Activated T-helper 1 cell treated with Interleukin-2 at 50 U/mL for 16 hours (primary cell): ENCODE results near the gene RNF125.

Experiments used
- DNase-seq: peaks from one replicate; pipeline ENCODE4 v3.0.0-alpha.2; 2020; ENCODE audit warnings: low read depth

Gene RNF125

DNA sequence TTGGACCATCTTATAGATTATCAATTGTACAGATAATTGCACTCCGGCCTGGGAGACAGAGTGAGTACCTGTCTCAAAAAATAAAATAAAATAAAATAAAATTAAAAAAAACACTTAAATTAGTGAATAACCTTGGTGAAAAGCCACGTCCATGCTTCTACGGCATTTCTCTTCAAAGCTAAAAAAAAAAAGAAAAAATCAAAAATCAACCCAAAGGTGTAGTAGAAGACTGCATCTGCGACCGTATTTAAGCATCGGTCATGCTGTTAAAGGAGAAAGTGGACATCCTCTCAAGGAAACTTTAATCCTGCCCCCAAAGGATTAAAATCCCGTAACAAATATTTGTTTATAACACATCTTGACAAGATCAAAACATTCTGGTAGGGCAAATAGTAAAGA lies 72.7 kb downstream of the RNF125 start:
- no peak for DNase-seq

DNA sequence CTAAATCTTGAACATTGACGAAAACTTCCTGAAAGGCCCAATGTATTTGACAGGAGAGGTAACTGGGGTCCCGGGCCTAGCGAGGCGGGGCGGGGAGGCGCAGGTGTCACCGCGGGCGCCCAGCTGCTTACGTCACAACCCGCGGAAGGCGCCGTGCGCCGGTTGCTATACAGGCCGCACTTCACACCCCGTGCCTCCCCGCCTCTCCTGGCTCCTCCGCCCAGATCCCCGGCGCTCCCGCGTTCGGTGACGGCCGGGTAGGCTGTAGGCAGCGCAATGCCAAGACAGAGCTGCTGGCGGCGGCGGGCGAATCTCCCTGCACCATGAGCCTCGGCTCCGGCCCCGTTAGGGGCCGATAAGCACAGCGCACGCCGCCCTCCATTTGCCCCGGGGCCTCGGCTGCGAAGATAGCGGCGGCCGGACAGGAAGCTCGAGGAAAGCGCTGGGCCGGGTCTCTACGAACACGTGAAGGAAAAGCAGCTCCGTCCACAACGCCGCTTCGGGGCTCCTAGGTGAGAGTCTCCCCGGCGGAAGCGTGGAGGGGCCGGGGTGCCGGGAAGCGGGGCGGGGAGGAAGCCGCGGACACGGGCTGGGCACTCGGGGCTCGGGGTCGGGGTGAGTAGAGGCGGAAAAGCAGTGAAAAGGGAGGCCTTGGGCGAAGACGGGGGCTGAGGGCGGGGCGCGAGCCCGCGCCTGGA lies 73.2 kb downstream of the RNF125 start, which contains the start of gene RNF138:
TSS of gene RNF138 (plus strand) at position 151 of the 698 bp plus-strand sequence. CDS start 903 bp downstream, outside the sequence.
- peak; percentile 75 for DNase-seq

DNA sequence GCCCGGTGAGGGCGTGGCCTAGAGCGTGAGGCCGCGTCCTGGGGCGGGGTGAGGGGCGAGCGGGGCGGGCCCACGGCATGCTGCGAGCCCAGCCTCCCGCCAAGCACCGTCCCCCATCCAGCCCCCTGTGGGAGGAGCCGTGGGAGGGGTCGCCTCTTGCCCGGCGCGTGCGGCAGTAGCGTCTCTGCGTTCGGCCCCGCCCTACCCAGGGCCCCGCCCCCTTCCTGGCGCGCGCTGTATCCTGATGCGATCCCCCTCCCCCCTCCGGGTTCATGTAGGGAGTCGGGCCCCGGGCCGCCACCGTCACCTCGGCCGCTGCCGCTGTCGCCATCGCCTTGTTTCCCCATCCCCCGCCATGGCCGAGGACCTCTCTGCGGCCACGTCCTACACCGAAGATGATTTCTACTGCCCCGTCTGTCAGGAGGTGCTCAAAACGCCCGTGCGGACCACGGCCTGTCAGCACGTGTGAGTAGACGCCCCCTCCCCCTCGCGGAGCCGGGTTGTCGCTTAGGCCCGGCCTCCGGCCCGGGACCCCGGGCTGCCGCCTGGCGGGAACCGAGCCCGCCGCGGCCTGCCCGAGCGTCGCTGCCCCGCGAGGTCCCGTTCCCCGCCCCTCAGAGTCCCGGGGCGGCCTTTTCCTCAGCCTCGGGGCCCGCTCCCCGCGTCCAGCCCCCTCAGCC lies 73.9 kb downstream of the RNF125 start:
- peak; percentile 100 for DNase-seq

GRCh38 chr18:32093102-32093511 lies 74.5 kb downstream of the RNF125 start:
- DNase-seq: no peak

GRCh38 chr18:32093523-32093922 lies 74.9 kb downstream of the RNF125 start:
- DNase-seq: no peak

- no peak for DNase-seq
These were observed 76.7 kb downstream of the RNF125 start for GRCh38 chr18:32095192-32095899.

DNA sequence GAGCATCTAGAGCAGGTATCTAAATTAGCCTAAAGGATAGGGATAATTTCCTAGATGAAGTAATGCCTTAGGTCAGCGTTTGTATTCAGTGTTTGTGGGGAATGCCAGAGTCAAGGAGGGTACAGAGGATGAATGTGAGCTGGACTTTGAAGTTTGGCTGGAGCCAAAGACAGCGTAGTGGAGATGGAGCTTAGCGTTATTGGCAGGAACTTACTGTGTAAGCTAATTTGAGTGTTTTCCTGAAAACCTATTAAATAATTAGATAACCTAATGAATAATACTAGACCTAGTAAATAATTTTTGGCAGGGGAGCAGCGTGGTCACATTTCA lies 77.2 kb downstream of the RNF125 start:
- no peak for DNase-seq

DNA sequence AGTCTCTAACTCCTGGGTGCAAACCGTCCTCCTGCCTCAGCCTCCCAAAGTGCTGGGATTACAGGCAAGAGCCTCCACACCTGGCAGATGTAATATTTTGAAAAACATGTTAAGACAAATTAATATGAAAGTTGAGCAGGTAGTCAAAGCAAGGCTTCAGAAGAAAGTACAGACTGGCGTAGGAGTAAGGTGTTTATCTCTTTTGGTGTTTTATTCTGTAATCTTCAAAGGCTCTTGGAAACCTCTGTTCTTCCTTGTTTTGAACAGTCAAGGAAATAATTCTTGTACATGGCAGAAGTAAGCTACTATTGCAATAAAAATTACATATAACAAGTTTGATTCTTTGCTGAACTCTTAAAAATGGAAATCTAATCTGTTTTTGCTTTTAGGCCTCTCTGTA lies 78.3 kb downstream of the RNF125 start:
- DNase-seq: no peak

GRCh38 chr18:32104516-32104915 lies 85.9 kb downstream of the RNF125 start:
- DNase-seq: no peak

DNA sequence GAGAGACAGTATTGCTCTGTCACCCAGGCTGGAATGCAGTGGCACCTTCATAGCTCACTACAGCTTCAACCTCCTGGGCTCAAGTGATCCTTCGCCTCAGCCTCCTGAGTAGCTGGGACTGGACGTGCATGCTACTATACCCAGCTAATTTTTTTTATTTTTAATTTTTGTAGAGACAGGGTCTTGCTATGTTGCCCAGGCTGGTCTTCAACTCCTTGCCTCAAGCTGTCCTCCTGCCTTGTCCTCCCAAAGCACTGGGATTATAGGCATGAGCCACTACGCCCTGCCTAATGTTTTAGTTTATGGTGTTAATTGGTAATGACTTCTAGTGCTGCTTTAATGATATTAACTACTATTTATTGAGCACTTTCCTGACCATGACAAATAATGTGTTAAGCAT lies 91.4 kb downstream of the RNF125 start:
- DNase-seq: no peak

DNA sequence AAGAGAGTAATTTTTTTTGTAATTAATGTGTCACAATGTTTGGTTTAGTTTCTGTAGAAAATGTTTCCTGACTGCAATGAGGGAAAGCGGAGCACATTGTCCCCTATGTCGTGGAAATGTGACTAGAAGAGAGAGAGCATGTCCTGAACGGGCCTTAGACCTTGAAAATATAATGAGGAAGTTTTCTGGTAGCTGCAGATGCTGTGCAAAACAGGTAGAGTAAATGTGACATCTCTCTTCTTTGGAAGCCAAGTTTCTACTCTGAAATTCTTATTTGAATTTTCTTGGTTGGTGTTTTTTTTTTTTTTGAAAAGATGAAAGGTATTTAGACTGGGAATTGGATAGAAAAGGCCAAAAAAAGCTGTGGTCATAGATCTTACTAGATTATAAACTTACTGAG lies 93.1 kb downstream of the RNF125 start:
- no peak for DNase-seq

DNA sequence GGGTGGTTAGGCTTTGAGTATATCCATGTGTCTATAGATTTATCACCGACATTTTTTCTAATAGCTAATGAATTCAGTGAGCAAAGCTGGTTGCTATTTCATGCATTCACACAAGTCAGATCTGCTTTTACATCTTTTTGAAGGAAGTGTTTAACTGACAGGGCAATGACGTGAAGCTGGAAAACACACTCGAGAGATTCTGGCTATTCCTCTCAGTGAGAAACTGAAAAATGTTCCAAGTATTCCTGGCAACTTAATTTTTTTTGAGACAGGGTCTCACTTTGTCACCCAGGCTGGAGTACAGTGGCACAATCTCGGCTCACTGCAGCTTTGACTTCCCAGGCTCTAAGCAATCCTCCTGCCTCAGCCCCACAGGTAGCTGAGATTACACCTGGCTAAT lies 94.2 kb downstream of the RNF125 start:
- no peak for DNase-seq

- no peak for DNase-seq
These were observed 95.8 kb downstream of the RNF125 start for GRCh38 chr18:32114293-32114942.

DNA sequence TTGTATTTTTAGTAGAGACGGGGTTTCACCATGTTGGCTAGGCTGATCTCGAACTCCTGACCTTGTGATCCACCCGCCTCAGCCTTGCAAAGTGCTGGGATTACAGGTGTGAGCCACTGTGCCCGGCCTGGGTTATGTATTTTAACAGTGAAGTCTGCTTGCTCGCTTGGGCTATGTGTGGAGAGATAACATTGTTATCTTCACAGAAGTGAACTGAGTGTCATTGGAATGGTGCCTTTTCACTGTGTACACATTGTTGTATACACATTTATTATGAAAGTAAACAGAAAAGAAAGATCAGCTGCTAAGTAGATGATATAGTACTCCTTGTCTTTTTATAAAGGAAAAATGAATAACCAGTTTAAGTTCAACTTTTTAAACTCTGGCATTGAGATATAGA lies 103.4 kb downstream of the RNF125 start:
- no peak for DNase-seq
